Measurements from ENCODE around the gene CNTRL. TPM values are rescaled to one million over a fixed set of nuclear protein-coding genes. Genes with fewer than 3 reads are reported as not detected.

Gene CNTRL
- total RNA-seq, 1 experiment from 2014 or later = 13.4 TPM

DNA sequence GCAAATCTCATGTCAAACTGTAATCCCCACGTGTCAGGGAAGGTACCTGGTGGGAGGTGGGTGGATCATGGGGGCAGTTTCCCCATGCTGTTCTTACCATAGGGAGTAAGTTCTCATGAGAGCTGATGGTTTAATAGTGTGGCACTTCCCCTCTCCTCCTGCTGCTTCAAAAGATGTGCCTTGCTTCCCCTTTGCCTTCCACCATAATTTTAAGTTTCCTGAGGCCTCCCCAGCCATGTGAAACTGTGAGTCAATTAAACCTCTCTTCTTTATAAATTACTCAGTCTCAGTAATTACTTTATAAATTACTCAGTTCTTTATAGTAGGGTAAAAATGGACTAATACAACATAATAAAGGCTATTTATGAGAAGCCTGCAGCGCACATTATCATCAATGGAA, 7.1 kb upstream of the CNTRL start:
- TF ChIP-seq JUND (IDR thresholded peaks at IDR 0.05) = no peak
- TF ChIP-seq POLR2AphosphoS5 (IDR thresholded peaks at IDR 0.05; ENCODE audit: low read depth, low read length) = no peak
- no peak for TF ChIP-seq EZH2phosphoT487 (IDR thresholded peaks at IDR 0.05; ENCODE audit: borderline replicate concordance)
- no peak for TF ChIP-seq ZFX (IDR thresholded peaks at IDR 0.05)
- TF ChIP-seq ZNF274 (IDR thresholded peaks at IDR 0.05; ENCODE audit: low read depth, low read length) = no peak
- no peak for TF ChIP-seq CEBPB (IDR thresholded peaks at IDR 0.05; ENCODE audit: low read depth)
- TF ChIP-seq EZH2 (IDR thresholded peaks at IDR 0.05) = no peak
- TF ChIP-seq TCF7L2 (IDR thresholded peaks at IDR 0.05; ENCODE audit: borderline replicate concordance, extremely low read depth, insufficient read depth, insufficient read length) = no peak
- TF ChIP-seq, protein P1, sequence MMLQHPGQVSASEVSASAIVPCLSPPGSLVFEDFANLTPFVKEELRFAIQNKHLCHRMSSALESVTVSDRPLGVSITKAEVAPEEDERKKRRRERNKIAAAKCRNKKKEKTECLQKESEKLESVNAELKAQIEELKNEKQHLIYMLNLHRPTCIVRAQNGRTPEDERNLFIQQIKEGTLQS (IDR thresholded peaks at IDR 0.05) = no peak
- TF ChIP-seq, protein P2, sequence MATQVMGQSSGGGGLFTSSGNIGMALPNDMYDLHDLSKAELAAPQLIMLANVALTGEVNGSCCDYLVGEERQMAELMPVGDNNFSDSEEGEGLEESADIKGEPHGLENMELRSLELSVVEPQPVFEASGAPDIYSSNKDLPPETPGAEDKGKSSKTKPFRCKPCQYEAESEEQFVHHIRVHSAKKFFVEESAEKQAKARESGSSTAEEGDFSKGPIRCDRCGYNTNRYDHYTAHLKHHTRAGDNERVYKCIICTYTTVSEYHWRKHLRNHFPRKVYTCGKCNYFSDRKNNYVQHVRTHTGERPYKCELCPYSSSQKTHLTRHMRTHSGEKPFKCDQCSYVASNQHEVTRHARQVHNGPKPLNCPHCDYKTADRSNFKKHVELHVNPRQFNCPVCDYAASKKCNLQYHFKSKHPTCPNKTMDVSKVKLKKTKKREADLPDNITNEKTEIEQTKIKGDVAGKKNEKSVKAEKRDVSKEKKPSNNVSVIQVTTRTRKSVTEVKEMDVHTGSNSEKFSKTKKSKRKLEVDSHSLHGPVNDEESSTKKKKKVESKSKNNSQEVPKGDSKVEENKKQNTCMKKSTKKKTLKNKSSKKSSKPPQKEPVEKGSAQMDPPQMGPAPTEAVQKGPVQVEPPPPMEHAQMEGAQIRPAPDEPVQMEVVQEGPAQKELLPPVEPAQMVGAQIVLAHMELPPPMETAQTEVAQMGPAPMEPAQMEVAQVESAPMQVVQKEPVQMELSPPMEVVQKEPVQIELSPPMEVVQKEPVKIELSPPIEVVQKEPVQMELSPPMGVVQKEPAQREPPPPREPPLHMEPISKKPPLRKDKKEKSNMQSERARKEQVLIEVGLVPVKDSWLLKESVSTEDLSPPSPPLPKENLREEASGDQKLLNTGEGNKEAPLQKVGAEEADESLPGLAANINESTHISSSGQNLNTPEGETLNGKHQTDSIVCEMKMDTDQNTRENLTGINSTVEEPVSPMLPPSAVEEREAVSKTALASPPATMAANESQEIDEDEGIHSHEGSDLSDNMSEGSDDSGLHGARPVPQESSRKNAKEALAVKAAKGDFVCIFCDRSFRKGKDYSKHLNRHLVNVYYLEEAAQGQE (IDR thresholded peaks at IDR 0.05; ENCODE audit: low read depth) = no peak
- TF ChIP-seq CBX3 (IDR thresholded peaks at IDR 0.05; ENCODE audit: low read depth) = no peak
- TF ChIP-seq FOSL1 (IDR thresholded peaks at IDR 0.05; ENCODE audit: low read depth) = no peak
- TF ChIP-seq ELF1 (IDR thresholded peaks at IDR 0.05; ENCODE audit: borderline replicate concordance, low read depth) = no peak
- TF ChIP-seq SP1 (IDR thresholded peaks at IDR 0.05; ENCODE audit: low read depth) = no peak
- TF ChIP-seq, protein P3, sequence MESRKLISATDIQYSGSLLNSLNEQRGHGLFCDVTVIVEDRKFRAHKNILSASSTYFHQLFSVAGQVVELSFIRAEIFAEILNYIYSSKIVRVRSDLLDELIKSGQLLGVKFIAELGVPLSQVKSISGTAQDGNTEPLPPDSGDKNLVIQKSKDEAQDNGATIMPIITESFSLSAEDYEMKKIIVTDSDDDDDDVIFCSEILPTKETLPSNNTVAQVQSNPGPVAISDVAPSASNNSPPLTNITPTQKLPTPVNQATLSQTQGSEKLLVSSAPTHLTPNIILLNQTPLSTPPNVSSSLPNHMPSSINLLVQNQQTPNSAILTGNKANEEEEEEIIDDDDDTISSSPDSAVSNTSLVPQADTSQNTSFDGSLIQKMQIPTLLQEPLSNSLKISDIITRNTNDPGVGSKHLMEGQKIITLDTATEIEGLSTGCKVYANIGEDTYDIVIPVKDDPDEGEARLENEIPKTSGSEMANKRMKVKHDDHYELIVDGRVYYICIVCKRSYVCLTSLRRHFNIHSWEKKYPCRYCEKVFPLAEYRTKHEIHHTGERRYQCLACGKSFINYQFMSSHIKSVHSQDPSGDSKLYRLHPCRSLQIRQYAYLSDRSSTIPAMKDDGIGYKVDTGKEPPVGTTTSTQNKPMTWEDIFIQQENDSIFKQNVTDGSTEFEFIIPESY (IDR thresholded peaks at IDR 0.05; ENCODE audit: extremely low read depth, insufficient replicate concordance, low read length) = no peak
- TF ChIP-seq YY1 (IDR thresholded peaks at IDR 0.05; ENCODE audit: extremely low read depth, insufficient replicate concordance, low read depth, low read length) = no peak
- no peak for TF ChIP-seq SRF (IDR thresholded peaks at IDR 0.05; ENCODE audit: low read depth)
- TF ChIP-seq POLR2A (IDR thresholded peaks at IDR 0.05; ENCODE audit: borderline replicate concordance, extremely low read depth, insufficient read depth, insufficient read length) = no peak
- intact Hi-C loops (cut with micrococcal nuclease) = no loop called here
- H4K20me1 ChIP-seq (ENCODE audit: insufficient read depth) = no peaks in the 10 kb centered on the region
- H3K27ac ChIP-seq (ENCODE audit: low read depth, low read length) = no peak overlapping the region
- H3K4me1 ChIP-seq (ENCODE audit: control insufficient read depth in 1 of 2, insufficient read depth in 2 of 2, low read length in 2 of 2) = no peaks in the 10 kb centered on the region
- ChIA-PET POLR2A (no interaction called here), CTCF (interaction anchor here (1.0 kb wide), 1 partner anchor 8 kb away, joined by 6 read pairs; no protein-coding TSS in a partner anchor), RAD21 (ENCODE audit: low non-redundant PET in 1 of 2, low total read pairs in 2 of 2, uncharacterized antibody in 2 of 2, unreplicated experiment in 2 of 2) (no interaction called here)
- H3K36me3 ChIP-seq (ENCODE audit: control insufficient read depth in 1 of 2, insufficient read depth in 2 of 2, low read length in 2 of 2) = no peaks in the 10 kb centered on the region
- no peaks in the 10 kb centered on the region for H3K79me2 ChIP-seq (ENCODE audit: insufficient read depth, low read length)
- no peaks in the 10 kb centered on the region for H3K27me3 ChIP-seq (ENCODE audit: insufficient read depth, low read length)
- no peak overlapping the region for H3K4me3 ChIP-seq (replicated peaks in 1 of 2; ENCODE audit: low read depth in 1 of 2, low read length in 2 of 2)
- H2AFZ ChIP-seq (ENCODE audit: low read depth, low read length, poor library complexity, severe bottlenecking) = no peak overlapping the region
- no peaks in the 10 kb centered on the region for H3K9me3 ChIP-seq (ENCODE audit: control insufficient read depth in 1 of 2, insufficient read depth in 1 of 2, low read depth in 1 of 2, low read length in 2 of 2)
- H3K9ac ChIP-seq (ENCODE audit: low read length) = no peak overlapping the region
- no TSS peak for BruUV-seq (replicated peaks)
- ATAC-seq (no peak), DNase-seq (ENCODE audit: low read depth, low spot score) (no peak)
- H3K4me2 ChIP-seq (ENCODE audit: low read length) = no peak overlapping the region
- no peaks in the 10 kb centered on the region for H3K9me2 ChIP-seq (ENCODE audit: insufficient read depth)
